GM12878 (cell line): ENCODE results near the gene PTCD2. TPM values are rescaled to one million over a fixed set of nuclear protein-coding genes. Genes with fewer than 3 reads are reported as not detected.
A peak's percentile ranks its signal among the peaks of the same experiment; 100 is the strongest.

Experiments used
- ATAC-seq: fragments of 200-7000 bp; cut with Tn5 transposase; 3 replicates; pipeline ENCODE4 v1.9.1; 2020; ENCODE audit warnings: mild to moderate bottlenecking, moderate library complexity
- BruUV-seq: library from RNA; stranded (reverse); fragments of 400-500 nt; replicated peaks from 2 replicates; lab custom pipeline; 2021; lab: Mats Ljungman, UMichigan
- CTCF ChIA-PET: fragments of 300-600 bp; sonication (Branson Sonifier 250); formaldehyde crosslinking; extraction: SDS; loops from one replicate; lab custom pipeline; 2021; ENCODE audit warnings: inconsistent platforms; lab: Yijun Ruan, JAX
- POLR2A ChIA-PET: fragments of 350-600 bp; formaldehyde crosslinking; extraction: SDS; loops from one replicate; lab custom pipeline; 2021; ENCODE audit warnings: inconsistent platforms; lab: Charles Lee
- RAD21 ChIA-PET: fragments of 300-600 bp; sonication (Branson Sonifier 250); formaldehyde crosslinking; loops from one replicate; lab custom pipeline; 2023; ENCODE audit warnings: antibody characterized with exemption; ENCODE audit not compliant: unreplicated experiment; lab: Charles Lee
- SMC1A ChIA-PET: fragments of 300-600 bp; sonication (Branson Sonifier 250); formaldehyde crosslinking; loops from one replicate; lab custom pipeline; 2023; ENCODE audit not compliant: unreplicated experiment, uncharacterized antibody; lab: Charles Lee
- DNase-seq: peaks from one replicate; pipeline ENCODE4 v3.0.0-alpha.2; 2011; ENCODE audit warnings: low read depth, low spot score
- FAIRE-seq: peaks from 3 replicates; lab custom pipeline; 2011; peaks lifted over from hg19 to GRCh38; lab: Jason Lieb, UNC
- H2AFZ ChIP-seq: 2 replicates; pipeline ENCODE4 v1.6.0; 2011; ENCODE audit warnings: low read depth, low read length, control low read depth; ENCODE audit not compliant: control insufficient read depth
- H3K27ac ChIP-seq: 2 replicates; pipeline ENCODE4 v1.5.1; 2011; ENCODE audit warnings: control low read depth; ENCODE audit not compliant: control insufficient read depth, insufficient read depth
- H3K27me3 ChIP-seq, 2 experiments: replicated peaks in 1 of 2; 2 replicates each; pipeline versions ENCODE4 v1.6.0 to v1.6.1; 2011; ENCODE audit warnings: low read length in 1 of 2; ENCODE audit not compliant: control insufficient read depth in 2 of 2, insufficient read depth in 2 of 2
- H3K36me3 ChIP-seq, 2 experiments: 2 replicates each; pipeline ENCODE4 v1.5.1; 2011; ENCODE audit warnings: low read length in 1 of 2; ENCODE audit not compliant: control insufficient read depth in 2 of 2, insufficient read depth in 2 of 2
- H3K4me1 ChIP-seq: 2 replicates; pipeline ENCODE4 v1.6.1; 2011; ENCODE audit warnings: mild to moderate bottlenecking, low read length, moderate library complexity, mixed read lengths; ENCODE audit not compliant: control insufficient read depth, insufficient read depth
- H3K4me2 ChIP-seq: 2 replicates; pipeline ENCODE4 v1.6.0; 2011; ENCODE audit warnings: control low read depth; ENCODE audit not compliant: control insufficient read depth, insufficient read depth
- H3K4me3 ChIP-seq: fragments of 200-600 bp; sonication (generic); 2 replicates; pipeline ENCODE4 v1.5.1; 2016
- H3K79me2 ChIP-seq: 2 replicates; pipeline ENCODE4 v1.6.0; 2011; ENCODE audit warnings: low read length; ENCODE audit not compliant: control insufficient read depth, insufficient read depth
- H3K9ac ChIP-seq: 2 replicates; pipeline ENCODE4 v1.8.0; 2011; ENCODE audit warnings: low read length, control low read depth, mixed read lengths; ENCODE audit not compliant: control insufficient read depth, insufficient read depth
- H3K9me3 ChIP-seq: replicated peaks from 3 replicates; pipeline ENCODE4 v1.5.1; 2011; ENCODE audit warnings: mild to moderate bottlenecking, low read length; ENCODE audit not compliant: control insufficient read depth, insufficient read depth
- H4K20me1 ChIP-seq: 2 replicates; pipeline ENCODE4 v1.6.0; 2011; ENCODE audit not compliant: control insufficient read depth, insufficient read depth
- CBFB ChIP-seq: IDR thresholded peaks from 2 replicates; pipeline ENCODE4 v1.6.1; 2016; ENCODE audit warnings: antibody characterized with exemption, low read depth
- CREB1 ChIP-seq: IDR thresholded peaks from 2 replicates; pipeline ENCODE4 v1.6.1; 2012; ENCODE audit warnings: low read depth, mild to moderate bottlenecking, inconsistent platforms
- DPF2 ChIP-seq: fragments of 450-650 bp; IDR thresholded peaks from 2 replicates; pipeline ENCODE4 v1.6.1; 2017; ENCODE audit warnings: mild to moderate bottlenecking
- EED ChIP-seq: sonication (generic); IDR thresholded peaks from 2 replicates; pipeline ENCODE4 v1.6.1; 2016; ENCODE audit warnings: antibody characterized with exemption, low read depth
- MEF2B ChIP-seq: fragments of 450-650 bp; IDR thresholded peaks from 2 replicates; pipeline ENCODE4 v1.6.1; 2018; ENCODE audit warnings: mild to moderate bottlenecking, moderate library complexity; ENCODE audit not compliant: partially characterized antibody, poor library complexity, severe bottlenecking
- PML ChIP-seq: IDR thresholded peaks from 2 replicates; pipeline ENCODE4 v1.6.1; 2012; ENCODE audit warnings: low read length, inconsistent platforms
- SIX5 ChIP-seq: IDR thresholded peaks from 2 replicates; pipeline ENCODE4 v1.6.1; 2011; ENCODE audit warnings: mild to moderate bottlenecking, low read depth, low read length, moderate library complexity; ENCODE audit not compliant: severe bottlenecking
- SMAD5 ChIP-seq: IDR thresholded peaks from 2 replicates; pipeline ENCODE4 v1.6.1; 2016; ENCODE audit warnings: antibody characterized with exemption, low read depth
- STAT1 ChIP-seq: fragments of 450-650 bp; conservative IDR thresholded peaks from 2 replicates; pipeline ENCODE4 v1.6.1; 2014; ENCODE audit warnings: antibody characterized with exemption, mild to moderate bottlenecking
- WGBS: methylation state at CpG from one replicate; pipeline ENCODE4 v1.1.6; 2016; ENCODE audit warnings: low lambda C conversion rate; ENCODE audit not compliant: insufficient replicate concordance, insufficient coverage; ENCODE audit errors: missing lambda C conversion rate; 5-methylcytosine and 5-hydroxymethylcytosine counted together
- in situ Hi-C: fragments of 300-500 bp; cut with MboI; formaldehyde crosslinking; loops from 9 replicates; pipeline ENCODE4 v1.14.3; 2018; ENCODE audit warnings: mixed read lengths
- intact Hi-C: fragments of 100-400 bp; cut with micrococcal nuclease; formaldehyde crosslinking; loops from one replicate; pipeline ENCODE4 v1.14.2; 2022; ENCODE audit not compliant: unreplicated experiment
- polyA plus RNA-seq, 11 experiments: library from polyadenylated mRNA; depleted of rRNA in 4 of 11; unstranded in 6 of 11; stranded (reverse) in 5 of 11; fragments of >200 nt; fragmentation: Nextera tagmentation in 4 of 11; fragmentation: Illumina TruSeq in 1 of 11; extraction: Ambion mirVana in 4 of 11; extraction: Trizol in 1 of 11; gene quantifications; 1 replicate in 1 of 11; 2 replicates in 10 of 11; pipeline versions ENCODE4 v1.2.1 to v1.2.3, GENCODE V29; 2011 to 2016; ENCODE audit warnings: inconsistent platforms in 2 of 11, missing spikeins in 2 of 11, low read depth in 1 of 11
- total RNA-seq, 4 experiments: library from RNA; depleted of rRNA in 3 of 4; stranded (reverse); fragments of >200 nt in 3 of 4; fragmentation: Illumina TruSeq in 1 of 4; extraction: Trizol in 1 of 4; gene quantifications; 2 replicates each; pipeline versions ENCODE4 v1.2.1 to v1.2.3, GENCODE V29; 2013 to 2021
- TF ChIP-seq, protein P1 (sequence below): IDR thresholded peaks from 2 replicates; pipeline ENCODE4 v1.6.1; 2012; ENCODE audit warnings: low read length, inconsistent platforms
- TF ChIP-seq, protein P2 (sequence below): fragments of 450-650 bp; formaldehyde crosslinking; IDR thresholded peaks from 2 replicates; pipeline ENCODE4 v1.5.0; 2022; ENCODE audit warnings: mild to moderate bottlenecking, missing genetic modification characterization
- TF ChIP-seq, protein P3 (sequence below): fragments of 450-650 bp; IDR thresholded peaks from 2 replicates; pipeline ENCODE4 v1.6.1; 2017; ENCODE audit warnings: low read depth, mild to moderate bottlenecking, moderate library complexity
- TF ChIP-seq, protein P4 (sequence below): IDR thresholded peaks from 2 replicates; pipeline ENCODE4 v1.6.1; 2012; ENCODE audit warnings: low read depth, low read length, improper control_type of control experiment

Gene PTCD2
- total and polyA plus RNA-seq, 10 of the 15 experiments (the other 5 are each of a cell fraction or from before 2014, with no cell fraction given): 8.7 to 15.0 (median 11.9) TPM

DNA sequence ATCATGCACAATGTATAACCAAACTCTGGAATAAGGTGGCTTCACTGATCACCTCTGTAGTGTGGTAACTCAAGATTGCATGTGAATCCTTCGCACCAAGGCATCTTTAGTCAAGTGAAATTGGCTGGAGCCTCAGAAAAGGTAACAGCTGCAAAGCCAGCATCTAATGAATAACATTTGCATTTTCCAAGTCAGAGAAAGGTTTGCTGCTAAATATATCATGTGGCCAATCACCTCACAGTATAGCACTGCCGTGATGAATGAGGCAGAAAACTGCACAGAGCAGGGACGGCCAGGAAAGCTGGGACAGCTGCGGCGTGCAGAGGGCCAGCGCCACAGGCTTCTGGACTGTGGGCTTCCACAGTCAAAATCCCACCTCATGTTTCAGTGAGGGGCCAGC, 18.6 kb upstream of the PTCD2 start:
- Histone ChIP-seq H2AFZ (no peak overlapping the region), H3K36me3 (no peaks in the 10 kb centered on the region), H3K27me3 (no peaks in the 10 kb centered on the region), H4K20me1 (no peaks in the 10 kb centered on the region), H3K4me2 (peak overlapping the region; percentile 64), H3K79me2 (peaks cover 82% of the 10 kb centered on the region), H3K9me3 (no peaks in the 10 kb centered on the region), H3K9ac (peak overlapping the region; percentile 8; the same call in 1 of the 2 replicates), H3K4me1 (peaks cover 59% of the 10 kb centered on the region), H3K4me3 (peak overlapping the region; percentile 16; the same call in 1 of the 2 replicates), H3K27ac (peak overlapping the region; percentile 62)
- DNase-seq (no peak), ATAC-seq (peak; percentile 58), FAIRE-seq (peak; percentile 23)
- ChIA-PET POLR2A (interaction anchor here (0.6 to 2.0 kb wide), 9 partner anchors 9 to 167 kb away, joined by 3 to 10 read pairs (median 4); partner anchors contain the start of genes MRPS27 and PTCD2), SMC1A (interaction anchor here (0.6 to 2.4 kb wide), 3 partner anchors 8 to 826 kb away, joined by 3 to 9 read pairs (median 7); no protein-coding TSS in a partner anchor), CTCF (interaction anchor here (1.4 to 1.7 kb wide), 2 partner anchors 21 to 163 kb away, joined by 3 to 6 read pairs; no protein-coding TSS in a partner anchor), RAD21 (interaction anchor here (1.4 to 6.1 kb wide), 3 partner anchors 9 to 68 kb away, joined by 6 to 29 read pairs (median 6); partner anchors contain the start of genes MRPS27 and PTCD2)
- in situ Hi-C loops (no loop called here), intact Hi-C loops (loop anchor here (5.0 kb wide), 1 partner anchor 171 kb away; no protein-coding TSS in a partner anchor)
- WGBS: 80% methylated on average over 6 of the region's 6 CpGs
- no TSS peak for BruUV-seq
- TF ChIP-seq SMAD5 (no peak), DPF2 (peak; percentile 39; the same call in 1 of the 2 replicates), STAT1 (no peak), CBFB (0 out of 2 replicates have a peak, but pooled peaks have one; percentile 39), MEF2B (peak; percentile 31), CREB1 (no peak), PML (0 out of 2 replicates have a peak, but pooled peaks have one; percentile 28), SIX5 (no peak), EED (0 out of 2 replicates have a peak, but pooled peaks have one; percentile 43)
- TF ChIP-seq, protein P1, sequence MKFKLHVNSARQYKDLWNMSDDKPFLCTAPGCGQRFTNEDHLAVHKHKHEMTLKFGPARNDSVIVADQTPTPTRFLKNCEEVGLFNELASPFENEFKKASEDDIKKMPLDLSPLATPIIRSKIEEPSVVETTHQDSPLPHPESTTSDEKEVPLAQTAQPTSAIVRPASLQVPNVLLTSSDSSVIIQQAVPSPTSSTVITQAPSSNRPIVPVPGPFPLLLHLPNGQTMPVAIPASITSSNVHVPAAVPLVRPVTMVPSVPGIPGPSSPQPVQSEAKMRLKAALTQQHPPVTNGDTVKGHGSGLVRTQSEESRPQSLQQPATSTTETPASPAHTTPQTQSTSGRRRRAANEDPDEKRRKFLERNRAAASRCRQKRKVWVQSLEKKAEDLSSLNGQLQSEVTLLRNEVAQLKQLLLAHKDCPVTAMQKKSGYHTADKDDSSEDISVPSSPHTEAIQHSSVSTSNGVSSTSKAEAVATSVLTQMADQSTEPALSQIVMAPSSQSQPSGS: no peak; the same call in 1 of the 2 replicates
- TF ChIP-seq, protein P2, sequence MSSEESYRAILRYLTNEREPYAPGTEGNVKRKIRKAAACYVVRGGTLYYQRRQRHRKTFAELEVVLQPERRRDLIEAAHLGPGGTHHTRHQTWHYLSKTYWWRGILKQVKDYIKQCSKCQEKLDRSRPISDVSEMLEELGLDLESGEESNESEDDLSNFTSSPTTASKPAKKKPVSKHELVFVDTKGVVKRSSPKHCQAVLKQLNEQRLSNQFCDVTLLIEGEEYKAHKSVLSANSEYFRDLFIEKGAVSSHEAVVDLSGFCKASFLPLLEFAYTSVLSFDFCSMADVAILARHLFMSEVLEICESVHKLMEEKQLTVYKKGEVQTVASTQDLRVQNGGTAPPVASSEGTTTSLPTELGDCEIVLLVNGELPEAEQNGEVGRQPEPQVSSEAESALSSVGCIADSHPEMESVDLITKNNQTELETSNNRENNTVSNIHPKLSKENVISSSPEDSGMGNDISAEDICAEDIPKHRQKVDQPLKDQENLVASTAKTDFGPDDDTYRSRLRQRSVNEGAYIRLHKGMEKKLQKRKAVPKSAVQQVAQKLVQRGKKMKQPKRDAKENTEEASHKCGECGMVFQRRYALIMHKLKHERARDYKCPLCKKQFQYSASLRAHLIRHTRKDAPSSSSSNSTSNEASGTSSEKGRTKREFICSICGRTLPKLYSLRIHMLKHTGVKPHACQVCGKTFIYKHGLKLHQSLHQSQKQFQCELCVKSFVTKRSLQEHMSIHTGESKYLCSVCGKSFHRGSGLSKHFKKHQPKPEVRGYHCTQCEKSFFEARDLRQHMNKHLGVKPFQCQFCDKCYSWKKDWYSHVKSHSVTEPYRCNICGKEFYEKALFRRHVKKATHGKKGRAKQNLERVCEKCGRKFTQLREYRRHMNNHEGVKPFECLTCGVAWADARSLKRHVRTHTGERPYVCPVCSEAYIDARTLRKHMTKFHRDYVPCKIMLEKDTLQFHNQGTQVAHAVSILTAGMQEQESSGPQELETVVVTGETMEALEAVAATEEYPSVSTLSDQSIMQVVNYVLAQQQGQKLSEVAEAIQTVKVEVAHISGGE (CRISPR knock-in tag): no peak
- TF ChIP-seq, protein P3, sequence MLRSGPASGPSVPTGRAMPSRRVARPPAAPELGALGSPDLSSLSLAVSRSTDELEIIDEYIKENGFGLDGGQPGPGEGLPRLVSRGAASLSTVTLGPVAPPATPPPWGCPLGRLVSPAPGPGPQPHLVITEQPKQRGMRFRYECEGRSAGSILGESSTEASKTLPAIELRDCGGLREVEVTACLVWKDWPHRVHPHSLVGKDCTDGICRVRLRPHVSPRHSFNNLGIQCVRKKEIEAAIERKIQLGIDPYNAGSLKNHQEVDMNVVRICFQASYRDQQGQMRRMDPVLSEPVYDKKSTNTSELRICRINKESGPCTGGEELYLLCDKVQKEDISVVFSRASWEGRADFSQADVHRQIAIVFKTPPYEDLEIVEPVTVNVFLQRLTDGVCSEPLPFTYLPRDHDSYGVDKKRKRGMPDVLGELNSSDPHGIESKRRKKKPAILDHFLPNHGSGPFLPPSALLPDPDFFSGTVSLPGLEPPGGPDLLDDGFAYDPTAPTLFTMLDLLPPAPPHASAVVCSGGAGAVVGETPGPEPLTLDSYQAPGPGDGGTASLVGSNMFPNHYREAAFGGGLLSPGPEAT: 0 out of 2 replicates have a peak, but pooled peaks have one; percentile 18
- TF ChIP-seq, protein P4, sequence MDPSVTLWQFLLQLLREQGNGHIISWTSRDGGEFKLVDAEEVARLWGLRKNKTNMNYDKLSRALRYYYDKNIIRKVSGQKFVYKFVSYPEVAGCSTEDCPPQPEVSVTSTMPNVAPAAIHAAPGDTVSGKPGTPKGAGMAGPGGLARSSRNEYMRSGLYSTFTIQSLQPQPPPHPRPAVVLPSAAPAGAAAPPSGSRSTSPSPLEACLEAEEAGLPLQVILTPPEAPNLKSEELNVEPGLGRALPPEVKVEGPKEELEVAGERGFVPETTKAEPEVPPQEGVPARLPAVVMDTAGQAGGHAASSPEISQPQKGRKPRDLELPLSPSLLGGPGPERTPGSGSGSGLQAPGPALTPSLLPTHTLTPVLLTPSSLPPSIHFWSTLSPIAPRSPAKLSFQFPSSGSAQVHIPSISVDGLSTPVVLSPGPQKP: no peak
